ENCODE measurements around the gene RILPL1.

- TF ChIP-seq, protein P1, sequence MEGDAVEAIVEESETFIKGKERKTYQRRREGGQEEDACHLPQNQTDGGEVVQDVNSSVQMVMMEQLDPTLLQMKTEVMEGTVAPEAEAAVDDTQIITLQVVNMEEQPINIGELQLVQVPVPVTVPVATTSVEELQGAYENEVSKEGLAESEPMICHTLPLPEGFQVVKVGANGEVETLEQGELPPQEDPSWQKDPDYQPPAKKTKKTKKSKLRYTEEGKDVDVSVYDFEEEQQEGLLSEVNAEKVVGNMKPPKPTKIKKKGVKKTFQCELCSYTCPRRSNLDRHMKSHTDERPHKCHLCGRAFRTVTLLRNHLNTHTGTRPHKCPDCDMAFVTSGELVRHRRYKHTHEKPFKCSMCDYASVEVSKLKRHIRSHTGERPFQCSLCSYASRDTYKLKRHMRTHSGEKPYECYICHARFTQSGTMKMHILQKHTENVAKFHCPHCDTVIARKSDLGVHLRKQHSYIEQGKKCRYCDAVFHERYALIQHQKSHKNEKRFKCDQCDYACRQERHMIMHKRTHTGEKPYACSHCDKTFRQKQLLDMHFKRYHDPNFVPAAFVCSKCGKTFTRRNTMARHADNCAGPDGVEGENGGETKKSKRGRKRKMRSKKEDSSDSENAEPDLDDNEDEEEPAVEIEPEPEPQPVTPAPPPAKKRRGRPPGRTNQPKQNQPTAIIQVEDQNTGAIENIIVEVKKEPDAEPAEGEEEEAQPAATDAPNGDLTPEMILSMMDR (IDR thresholded peaks at IDR 0.05; ENCODE audit: poor library complexity), result no peak
- no peak for TF ChIP-seq EZH2 (IDR thresholded peaks at IDR 0.05; ENCODE audit: borderline replicate concordance)
Observed at GRCh38 chr12:123494124-123494851, 39.2 kb downstream of the RILPL1 start.

All from hepatocyte (in vitro differentiated cells).